IPS-11a (cell line): ENCODE measurements around the gene TNK1.
"Not testable (repeated sequence)": the region's sequence is repeated elsewhere in the genome, so short reads cannot be mapped to it uniquely, and the experiment has no call there.

ENCODE experiments used
- H3K4me3 ChIP-seq: one replicate; pipeline ENCODE4 v1.5.1; 2013; ENCODE audit warnings: low read depth, low read length, control low read depth

TNK1 gene

GRCh38 chr17:7380855-7381683, at the start of gene TNK1:
Gene TNK1 (plus strand): TSS chr17:7381089. CDS start chr17:7382927, 1,838 bp downstream.
- H3K4me3 ChIP-seq = peak within 1 kb of the TSS; percentile 50

- H3K4me3 ChIP-seq = no peak overlapping the region
Observed at GRCh38 chr17:7332111-7332510, 48.8 kb upstream of the TNK1 start.

DNA sequence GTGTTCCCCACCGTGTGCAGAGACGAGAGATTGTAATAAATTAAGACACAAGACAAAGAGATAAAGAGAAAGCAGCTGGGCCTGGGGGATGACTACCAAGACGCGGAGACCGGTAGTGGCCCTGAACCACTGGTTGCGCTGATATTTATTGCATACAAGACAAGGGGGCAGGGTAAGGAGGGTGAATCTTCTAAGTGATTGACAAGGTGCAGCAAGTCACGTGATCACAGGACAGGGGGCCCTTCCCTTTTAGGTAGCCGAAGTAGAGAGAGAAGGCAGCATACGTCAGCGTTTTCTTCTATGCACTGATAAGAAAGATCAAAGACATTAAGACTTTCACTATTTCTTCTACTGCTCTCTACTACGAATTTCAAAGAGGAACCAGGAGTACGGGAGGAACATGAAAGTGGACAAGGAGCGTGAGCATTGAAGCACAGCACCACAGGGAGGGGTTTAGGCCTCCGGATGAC, 48.3 kb upstream of the TNK1 start:
- not testable (repeated sequence) for H3K4me3 ChIP-seq

DNA sequence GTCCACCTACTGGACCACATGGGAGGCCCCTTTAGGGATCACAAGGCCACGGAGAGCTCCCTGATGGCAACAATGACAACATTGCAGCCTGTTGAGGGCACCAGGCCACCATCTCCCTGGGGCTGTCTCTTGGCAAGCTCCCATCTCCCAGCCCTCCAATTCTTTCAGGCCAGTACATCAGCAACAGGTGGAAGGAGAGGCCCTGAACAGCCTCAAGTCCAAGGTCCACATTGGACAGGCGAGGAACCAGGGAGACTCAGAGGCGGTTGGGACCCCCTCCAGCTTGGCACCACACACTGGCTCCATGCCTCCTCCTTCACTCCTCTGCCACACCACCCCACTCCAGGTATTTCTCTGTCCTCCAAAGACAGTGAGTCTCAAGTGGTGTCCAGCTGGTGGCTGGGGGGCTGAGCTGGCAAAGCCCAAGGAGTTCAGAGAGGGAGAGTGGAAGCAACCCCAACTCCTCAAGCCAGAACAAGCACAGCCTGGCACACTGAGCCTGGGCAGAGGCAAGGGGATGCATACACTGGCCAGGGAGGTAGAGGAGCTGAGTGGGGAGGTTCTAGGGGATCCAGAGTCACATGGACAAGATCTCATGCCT, 45.9 kb upstream of the TNK1 start:
- H3K4me3 ChIP-seq = no peak overlapping the region

- H3K4me3 ChIP-seq = not testable (repeated sequence)
Observed at GRCh38 chr17:7335765-7336164, 45.1 kb upstream of the TNK1 start.

DNA sequence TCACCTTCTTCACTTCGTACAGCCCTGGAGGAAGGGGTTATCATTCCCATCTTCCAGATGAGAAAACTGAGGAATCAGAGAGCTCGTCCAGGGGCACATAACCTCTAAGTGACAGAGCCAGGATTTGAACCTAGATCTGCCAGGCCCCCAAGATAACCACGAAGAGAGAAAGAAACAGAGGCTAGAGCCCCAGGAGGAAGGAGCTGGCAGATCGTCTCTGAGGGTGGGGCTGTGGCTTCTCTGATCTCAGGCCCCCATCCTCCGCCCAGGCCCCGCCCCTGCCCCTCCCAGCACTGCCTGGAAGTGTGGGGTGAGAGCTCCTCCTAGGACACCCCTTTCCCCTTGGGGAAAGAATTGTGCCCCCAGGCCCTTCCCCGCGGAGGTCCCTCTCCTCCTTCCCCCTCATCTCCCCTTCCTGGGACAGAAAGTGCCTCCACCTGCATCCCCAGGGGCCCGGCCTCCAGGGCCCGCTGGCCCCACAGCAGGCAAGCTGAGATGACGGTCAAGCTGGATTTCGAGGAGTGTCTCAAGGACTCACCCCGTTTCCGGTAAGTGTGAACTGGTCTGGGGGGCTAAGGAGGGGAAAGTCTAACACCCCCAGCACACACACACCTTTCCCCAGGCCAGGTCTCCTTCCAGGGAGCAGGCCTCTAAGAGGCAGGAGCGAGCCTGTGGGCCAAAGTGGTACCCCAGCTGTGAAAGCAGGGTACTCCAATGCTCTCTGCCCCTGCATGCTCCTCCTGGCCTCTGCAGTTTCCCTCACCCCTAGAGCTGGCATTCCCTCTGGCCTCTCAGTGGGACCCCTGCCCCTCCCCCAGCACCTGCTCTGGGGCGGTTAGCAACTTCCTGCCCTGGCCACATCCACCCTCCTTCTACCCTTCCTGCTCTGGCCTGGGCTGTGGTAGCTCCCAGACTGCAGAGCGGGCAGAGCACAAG, 44.4 kb upstream of the TNK1 start, which contains the start of gene ACAP1:
ACAP1 (plus strand) TSS at position 290 of the 936 bp plus-strand sequence; CDS start at position 496, 206 bp downstream.
- peak within 1 kb of the TSS; percentile 8 for H3K4me3 ChIP-seq

DNA sequence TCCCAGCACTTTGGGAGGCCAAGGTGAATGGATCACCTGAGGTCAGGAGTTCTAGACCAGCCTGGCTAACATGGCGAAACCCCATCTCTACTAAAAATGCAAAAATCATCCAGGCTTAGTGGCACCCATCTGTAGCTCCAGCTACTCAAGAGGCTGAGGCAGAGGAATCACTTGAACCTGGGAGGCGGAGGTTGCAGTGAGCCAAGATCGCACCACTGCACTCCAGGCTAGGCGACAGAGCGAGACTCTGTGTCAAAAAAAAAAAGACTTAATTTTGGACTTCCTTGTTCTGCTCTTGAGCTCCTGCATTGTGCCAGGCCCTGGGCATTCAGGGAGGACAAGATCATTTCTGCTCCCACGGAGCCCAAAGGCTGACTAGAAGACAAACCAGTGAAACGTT, 43.3 kb upstream of the TNK1 start:
- H3K4me3 ChIP-seq = not testable (repeated sequence)

DNA sequence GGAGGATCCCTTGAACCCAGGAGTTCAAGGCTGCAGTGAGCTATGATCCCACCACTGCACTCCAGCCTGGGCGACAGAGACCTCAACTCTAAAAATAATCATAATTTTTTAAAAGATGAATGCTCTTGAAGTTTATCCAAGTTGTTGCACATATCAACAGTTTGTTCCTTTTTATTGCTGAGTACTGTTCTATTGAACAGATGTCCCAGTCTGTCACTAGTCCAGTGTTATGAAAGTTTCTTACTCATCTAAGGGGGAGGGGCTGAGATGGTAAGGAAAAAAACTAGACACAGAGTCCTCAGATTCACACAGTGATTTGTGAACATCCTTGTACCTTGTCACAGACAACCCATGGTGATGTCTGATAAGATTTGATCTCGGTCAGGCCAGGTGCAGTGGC, 40.7 kb upstream of the TNK1 start:
- no peak overlapping the region for H3K4me3 ChIP-seq

DNA sequence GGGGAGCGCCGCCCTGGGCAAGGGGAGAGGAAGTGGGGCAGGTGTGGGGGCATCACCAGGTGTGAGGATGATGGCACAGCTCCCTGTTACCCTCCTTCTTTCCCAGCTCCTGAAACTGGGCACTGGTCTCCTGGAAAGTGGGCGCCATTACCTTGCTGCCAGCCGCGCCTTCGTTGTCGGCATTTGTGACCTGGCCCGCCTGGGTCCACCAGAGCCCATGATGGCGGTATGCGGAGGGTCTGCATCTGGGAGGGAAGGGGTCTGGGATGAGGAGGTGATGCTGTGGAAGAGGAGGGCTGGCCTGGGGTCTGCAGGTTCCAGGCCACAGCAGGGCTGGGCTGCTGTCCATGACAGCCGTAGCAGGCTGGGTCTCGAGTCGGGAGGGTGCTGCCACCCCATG, 39.0 kb upstream of the TNK1 start:
- H3K4me3 ChIP-seq = no peak overlapping the region

- no peak overlapping the region for H3K4me3 ChIP-seq
Observed at GRCh38 chr17:7343250-7343649, 37.6 kb upstream of the TNK1 start.

GRCh38 chr17:7346761-7347614, 33.9 kb upstream of the TNK1 start:
- no peak overlapping the region for H3K4me3 ChIP-seq

DNA sequence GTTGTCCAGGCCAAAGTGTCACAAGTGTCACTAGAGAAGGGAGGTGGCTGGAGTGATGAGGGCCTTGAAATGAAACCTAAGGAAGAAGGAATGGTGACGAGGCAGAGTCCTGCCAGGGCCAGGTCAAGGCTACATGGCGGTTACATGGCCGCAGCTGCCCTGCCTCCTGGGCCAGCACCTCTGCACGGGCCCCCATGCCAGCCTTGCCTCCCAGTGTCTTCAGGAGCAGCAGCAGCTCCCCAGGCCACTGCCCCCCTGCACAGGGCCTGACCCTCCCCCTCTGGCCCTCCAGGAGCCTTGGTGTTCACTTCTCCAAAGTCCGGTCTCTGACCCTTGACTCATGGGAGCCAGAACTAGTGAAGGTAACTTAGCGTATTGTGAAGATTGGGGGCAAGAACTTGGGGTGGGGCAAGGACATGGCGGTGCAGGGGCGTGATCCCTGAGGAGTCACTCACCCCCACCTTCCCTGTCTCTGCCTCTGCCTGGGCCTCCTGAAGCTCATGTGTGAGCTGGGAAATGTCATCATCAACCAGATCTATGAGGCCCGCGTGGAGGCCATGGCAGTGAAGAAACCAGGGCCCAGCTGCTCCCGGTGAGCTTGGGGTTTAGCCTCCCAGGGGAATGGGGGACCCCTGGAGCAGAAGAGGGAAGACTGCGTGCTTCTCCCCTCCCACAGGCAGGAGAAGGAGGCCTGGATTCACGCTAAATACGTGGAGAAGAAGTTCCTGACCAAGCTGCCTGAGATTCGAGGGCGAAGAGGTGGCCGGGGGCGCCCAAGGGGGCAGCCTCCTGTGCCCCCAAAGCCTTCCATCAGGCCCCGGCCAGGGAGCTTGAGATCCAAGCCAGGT, 33.0 kb upstream of the TNK1 start:
- no peak overlapping the region for H3K4me3 ChIP-seq

DNA sequence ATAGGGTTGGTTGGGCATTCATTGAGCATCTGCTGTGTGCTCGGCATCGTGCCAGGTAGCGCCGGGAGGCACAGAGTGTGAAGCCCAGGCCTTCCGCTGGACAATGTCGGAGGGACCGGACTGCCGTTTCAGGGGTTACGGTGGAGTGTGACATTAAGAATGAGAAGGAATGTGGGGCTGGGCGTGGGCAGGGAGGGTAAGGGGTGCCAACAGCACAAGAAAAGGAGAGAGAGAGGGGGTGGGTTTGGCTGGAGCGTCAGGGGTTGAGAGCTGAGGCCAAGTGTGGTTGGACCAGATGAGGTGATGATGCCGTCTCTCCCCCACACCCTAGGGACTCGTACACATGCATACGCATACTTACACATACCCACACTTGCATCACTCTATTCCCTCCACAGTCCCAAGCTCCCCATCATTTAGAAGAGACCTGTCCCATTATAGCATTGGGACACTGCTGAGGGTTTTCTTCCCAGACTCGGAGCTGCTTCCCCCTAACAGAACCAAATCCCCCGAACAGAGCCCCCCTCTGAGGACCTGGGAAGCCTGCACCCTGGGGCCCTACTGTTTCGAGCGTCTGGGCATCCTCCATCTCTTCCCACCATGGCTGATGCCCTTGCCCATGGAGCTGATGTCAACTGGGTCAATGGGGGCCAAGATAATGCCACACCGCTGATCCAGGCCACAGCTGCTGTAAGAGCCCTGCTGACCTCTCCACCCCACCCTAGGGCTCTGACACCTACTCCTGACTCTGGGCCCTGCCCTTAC, 32.2 kb upstream of the TNK1 start:
- H3K4me3 ChIP-seq = no peak overlapping the region

- H3K4me3 ChIP-seq = peak within 1 kb of the TSS; percentile 62
Observed at GRCh38 chr17:7351665-7352502, 29.0 kb upstream of the TNK1 start, which contains the start of gene KCTD11. Gene KCTD11 (plus strand): TSS chr17:7352162.

GRCh38 chr17:7352503-7352889, 28.4 kb upstream of the TNK1 start:
- H3K4me3 ChIP-seq = peak overlapping the region; percentile 49

DNA sequence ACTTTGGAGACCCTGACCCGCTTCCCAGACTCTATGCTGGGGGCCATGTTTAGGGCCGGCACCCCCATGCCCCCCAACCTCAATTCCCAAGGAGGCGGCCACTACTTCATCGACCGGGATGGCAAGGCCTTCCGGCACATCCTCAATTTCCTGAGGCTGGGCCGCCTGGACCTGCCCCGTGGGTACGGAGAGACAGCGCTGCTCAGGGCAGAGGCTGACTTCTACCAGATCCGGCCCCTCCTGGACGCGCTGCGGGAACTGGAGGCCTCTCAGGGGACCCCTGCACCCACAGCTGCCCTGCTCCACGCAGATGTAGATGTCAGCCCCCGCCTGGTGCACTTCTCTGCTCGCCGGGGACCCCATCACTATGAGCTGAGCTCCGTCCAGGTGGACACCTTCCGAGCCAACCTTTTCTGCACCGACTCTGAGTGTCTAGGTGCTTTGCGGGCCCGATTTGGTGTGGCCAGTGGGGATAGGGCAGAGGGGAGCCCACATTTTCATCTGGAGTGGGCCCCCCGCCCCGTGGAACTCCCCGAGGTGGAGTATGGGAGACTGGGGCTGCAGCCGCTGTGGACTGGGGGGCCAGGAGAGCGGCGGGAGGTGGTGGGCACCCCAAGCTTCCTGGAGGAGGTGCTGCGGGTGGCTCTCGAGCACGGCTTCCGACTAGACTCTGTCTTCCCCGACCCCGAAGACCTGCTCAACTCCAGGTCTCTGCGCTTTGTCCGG, 27.8 kb upstream of the TNK1 start:
- H3K4me3 ChIP-seq = no peak overlapping the region

GRCh38 chr17:7354262-7354843, 26.5 kb upstream of the TNK1 start:
- no peak overlapping the region for H3K4me3 ChIP-seq
